ENCODE data around the gene POLQ.
"Not testable (repeated sequence)": the region's sequence is repeated elsewhere in the genome, so short reads cannot be mapped to it uniquely, and the experiment has no call there.

Gene POLQ

DNA sequence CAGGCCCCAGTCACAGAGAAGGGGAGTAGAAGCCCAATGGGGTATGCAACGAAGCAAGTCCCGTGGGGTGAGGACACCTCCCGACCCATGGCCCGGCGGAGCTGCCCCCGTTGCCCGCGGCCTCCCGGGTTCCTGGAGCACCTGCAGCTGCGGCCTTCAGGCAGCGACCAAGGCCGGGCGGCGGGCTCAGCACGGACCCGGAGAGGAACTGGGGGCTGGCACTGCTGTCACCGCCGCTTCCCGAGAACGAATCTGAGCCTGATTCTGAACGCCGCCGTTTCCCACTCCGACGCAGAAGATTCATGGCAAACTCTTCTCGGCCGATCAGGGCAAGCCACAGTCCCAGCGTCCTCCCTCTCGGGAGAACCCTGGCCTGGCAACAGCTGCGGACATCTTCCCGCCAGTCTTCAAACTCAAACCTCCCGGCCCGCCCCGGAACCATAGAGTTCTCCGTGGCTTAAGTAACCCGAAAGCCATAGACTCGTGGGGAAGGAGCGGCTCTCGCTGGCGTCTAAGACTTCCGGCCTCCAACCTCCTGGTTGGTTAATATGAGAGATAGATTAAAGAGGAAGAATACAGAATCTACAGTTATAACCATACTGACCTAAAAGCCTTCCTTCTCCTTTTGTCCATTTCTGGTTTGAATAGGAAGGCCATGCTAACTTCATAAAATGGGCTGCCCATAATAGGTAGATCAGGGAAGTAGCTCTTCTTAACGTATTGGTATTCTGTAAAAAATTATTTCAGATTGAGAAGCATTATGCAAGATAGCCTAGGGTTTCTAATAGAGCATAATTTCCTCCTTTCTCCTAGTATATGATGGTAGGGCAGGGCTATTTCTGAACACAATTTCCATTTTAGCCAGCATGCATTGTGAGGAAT, at the start of gene POLQ:
POLQ (minus strand) TSS at position 415 of the 882 bp plus-strand sequence; CDS start at position 304, 111 bp downstream.
- peak; percentile 87 for DNase-seq

DNA sequence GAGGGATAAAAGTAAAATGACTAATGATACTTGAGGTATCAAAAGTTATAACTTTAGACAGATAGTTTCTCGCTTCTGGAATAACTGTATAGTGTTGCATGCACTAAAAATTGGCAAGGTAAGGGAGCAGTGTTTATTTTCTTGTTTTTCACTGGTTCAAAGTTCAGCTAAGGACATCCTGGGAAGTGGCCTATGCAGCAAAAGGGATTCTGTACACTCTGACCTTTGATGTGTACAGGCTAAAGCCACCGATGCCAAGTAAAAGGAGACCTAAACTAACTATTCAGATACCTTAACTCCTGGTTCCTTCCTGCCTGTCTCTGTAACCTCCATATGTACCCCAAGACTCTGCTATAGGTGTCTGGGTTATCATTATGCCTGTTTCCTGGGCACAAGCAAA, 49.1 kb upstream of the POLQ start:
- no peak for DNase-seq

- DNase-seq = not testable (repeated sequence)
These were observed 48.0 kb upstream of the POLQ start for GRCh38 chr3:121593806-121594205.

DNA sequence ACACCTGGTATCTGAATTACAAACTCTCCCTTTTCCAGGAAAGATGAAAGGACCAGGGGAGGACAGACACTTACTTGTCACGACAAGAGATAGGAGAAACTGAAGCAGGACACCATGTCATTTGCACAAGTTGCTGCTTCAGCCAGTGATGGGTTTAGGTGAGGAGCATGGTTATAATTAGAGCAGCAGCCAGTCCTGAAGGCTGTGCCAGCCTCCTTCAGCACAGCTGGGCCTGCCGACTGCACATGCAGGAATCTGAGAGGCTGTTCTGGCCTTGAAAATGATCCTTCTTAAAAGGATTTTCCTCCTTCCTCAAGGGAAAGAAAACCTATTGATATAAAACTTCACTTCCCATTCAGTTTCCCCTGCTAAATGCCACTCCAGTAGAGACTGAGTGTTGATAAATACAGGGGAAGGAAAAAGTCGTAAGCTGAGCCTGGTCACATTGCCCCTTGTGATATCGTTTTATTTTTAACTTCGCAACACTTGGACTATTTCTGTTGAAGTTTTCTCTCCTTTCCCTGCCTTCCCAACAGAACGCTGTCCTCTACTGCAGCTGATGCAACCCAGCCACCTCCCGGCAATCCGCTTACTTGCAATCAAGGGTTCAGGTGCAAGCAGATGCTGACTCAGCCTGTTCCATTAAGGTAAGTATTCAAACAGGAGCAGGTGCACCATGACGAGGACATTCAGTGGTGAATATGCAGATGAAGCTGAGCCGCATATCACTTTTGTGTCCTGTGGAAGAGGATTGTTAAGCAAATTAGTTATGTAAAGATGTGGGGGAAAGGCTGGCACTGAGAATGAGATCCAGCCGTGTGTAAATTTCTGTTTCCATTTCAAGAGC, 47.3 kb upstream of the POLQ start, which contains the start of gene FBXO40:
FBXO40 (plus strand) TSS at position 524 of the 847 bp plus-strand sequence. CDS start 27,197 bp downstream, outside the sequence.
- no peak for DNase-seq

- DNase-seq = no peak
These were observed 38.6 kb upstream of the POLQ start for GRCh38 chr3:121584418-121584817.

DNA sequence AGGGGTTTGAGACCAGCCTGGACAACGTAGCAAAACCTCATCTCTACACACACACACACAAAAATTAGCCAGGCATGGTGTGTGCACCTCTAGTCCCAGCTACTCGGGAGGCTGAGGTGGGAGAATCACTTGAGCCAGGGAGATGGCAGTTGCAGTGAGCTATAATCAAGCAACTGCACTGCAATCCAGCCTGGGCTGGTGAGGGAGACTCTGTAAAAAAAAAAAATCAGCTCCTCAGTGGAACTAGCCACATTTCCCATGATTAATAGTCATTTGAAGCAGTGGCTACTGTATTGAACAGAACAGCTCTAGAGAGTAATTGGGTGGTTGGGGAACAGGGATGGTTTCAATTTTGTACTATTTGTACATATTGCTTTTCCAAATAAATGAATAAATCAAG, 35.9 kb upstream of the POLQ start:
- DNase-seq = no peak

DNA sequence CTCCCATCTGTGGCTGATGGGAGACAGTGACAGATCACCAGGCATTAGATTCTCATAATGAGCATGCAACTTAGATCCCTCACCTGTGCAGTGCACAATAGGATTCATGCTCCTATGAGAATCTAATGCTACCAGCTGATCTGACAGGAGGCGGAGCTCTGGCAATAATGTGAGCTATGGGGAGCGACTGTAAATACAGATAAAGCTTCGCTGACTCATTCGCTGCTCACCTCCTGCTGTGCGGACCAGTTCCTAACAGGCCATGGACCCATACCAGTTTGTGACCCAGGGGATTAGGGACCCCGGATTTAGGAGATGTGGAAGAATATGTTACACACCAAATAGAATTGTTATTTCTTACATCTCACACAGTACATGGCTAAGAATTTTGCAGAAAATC, 28.7 kb upstream of the POLQ start:
- DNase-seq = no peak

DNA sequence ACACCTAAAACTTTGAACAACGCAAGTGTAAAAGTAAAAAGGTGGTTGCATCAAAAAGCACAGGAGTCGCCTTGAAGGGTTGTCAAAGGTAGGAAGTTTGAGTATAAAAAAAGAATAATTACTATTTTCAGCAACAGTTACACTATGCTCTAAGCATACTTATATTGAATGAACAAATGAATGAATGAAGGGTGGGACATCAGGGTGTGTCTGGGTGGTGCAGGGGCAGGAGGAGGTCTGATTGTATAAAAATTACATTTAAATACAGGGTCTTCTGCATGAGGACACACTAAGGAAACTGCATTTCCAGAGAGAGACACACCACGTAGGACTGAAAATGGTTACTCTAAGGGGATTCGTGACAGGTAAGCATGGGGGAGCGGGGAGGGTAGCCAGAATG, 21.9 kb upstream of the POLQ start, which contains the start of gene ARGFX:
ARGFX (plus strand) TSS at position 301 of the 400 bp plus-strand sequence. CDS start 2,765 bp downstream, outside the sequence.
- no peak for DNase-seq

GRCh38 chr3:121566773-121567172, 21.0 kb upstream of the POLQ start:
- DNase-seq = no peak

- DNase-seq = no peak
These were observed 16.4 kb upstream of the POLQ start for GRCh38 chr3:121562148-121562547.

DNA sequence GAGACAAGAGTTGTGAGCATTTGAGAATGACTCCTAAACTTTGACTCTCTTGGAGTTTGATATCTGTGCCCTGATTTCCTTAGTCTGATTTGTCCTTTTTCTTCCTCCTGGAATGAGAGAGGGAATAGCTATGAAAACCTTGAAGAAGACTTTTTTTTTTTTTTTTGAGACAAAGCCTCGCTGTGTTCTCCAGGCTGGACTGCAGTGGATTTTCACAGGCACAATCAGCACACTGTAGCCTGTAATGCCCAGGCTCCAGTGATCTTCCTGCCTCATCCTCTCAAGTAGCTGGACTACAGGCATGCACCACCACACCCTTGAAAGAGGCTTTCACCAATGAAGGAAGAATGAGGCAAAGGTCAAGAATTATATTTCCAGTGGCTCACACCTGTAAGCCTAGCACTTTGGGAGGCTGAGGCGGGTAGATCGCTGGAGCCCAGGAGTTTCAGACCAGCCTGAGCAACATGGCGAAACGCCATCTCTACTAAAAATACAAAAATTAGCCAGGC, 11.7 kb upstream of the POLQ start:
- DNase-seq = no peak

GRCh38 chr3:121552797-121553196, 7.0 kb upstream of the POLQ start:
- no peak for DNase-seq

DNA sequence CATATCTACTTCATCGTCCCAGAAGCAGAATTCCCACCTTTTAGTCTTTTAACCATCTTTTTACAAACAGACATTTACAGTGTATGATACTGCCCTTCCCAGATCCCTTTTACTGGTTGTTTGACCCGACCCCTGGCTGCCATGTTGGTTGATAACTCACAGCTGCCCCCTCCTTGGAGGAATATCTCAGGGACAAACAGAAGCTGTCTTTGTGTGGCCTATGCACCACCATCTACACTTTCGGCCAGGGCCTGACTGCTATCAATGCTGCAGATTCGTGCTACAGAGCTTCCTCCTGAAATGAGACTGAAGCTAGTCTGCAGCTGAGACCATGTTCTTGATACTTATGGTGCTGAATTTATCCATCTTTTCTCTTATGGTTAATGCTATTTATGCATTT, 6.6 kb upstream of the POLQ start:
- DNase-seq = no peak

DNA sequence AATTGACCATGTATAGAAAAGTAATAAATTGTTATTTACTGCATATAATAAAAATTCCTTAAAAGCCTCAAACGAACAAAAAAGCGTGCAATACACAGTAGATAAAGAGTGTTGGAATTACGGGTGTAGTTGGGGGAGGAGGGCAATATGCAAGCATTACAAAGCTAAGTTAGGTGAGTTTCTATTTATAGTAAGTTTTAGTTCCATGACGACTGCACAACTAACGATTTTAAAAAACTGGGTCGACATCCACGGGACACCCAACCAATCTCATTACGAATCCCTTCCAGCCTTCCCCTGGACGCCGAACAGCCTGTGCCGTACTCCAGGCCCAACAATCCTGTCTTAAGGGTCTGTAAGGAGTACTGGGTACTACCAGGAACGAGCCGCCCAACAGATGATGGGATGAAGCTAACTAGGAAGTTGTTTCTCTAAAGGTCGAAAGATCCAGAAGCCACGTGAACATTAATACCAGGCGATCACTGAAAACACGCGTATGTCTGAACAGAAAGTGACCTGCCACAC, 677 bp downstream of the POLQ start:
- no peak for DNase-seq

- no peak for DNase-seq
These were observed 2.9 kb downstream of the POLQ start for GRCh38 chr3:121542924-121543323.

DNA sequence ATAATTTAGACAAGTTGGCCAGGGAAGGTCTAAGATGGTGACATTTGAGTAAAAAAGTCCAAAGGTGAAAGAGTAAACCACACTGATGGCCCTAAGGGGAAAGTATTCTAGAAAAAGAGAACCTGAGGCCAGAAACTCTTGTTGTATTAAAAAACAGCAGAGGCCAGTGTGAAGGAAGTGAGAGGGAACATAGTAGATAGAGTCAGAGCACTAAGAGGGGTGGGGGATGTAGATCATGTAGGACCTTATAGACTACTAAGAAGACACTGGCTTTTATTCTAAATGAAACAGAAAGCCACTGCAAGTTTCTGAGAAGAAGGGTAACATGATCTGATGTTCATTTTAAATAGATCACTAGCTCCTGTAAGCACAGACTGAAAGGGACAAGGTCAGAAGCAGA, 14.5 kb downstream of the POLQ start:
- no peak for DNase-seq

DNA sequence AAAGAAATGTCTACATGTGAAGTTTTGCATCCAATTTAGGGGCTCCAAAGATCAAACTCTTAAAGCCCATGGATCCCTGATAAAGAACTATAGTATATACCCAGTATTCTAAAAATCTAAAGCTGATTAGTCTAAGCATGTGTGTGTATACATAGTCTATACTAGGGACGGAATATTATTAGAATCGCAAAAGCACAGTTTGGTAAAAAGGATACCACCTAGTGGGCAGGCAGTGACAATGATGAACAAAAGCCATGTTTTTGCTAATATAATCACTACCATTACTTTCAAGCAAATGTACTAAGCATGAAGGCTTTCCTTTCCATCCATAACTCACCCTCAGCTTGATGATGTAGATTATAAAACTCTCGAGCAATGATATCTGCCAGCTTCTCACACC, 16.5 kb downstream of the POLQ start:
- peak; percentile 27 for DNase-seq

- DNase-seq = no peak
These were observed 25.3 kb downstream of the POLQ start for GRCh38 chr3:121520510-121520909.

GRCh38 chr3:121517953-121518655, 27.7 kb downstream of the POLQ start:
- no peak for DNase-seq

- no peak for DNase-seq
These were observed 29.9 kb downstream of the POLQ start for GRCh38 chr3:121515862-121516261.

DNA sequence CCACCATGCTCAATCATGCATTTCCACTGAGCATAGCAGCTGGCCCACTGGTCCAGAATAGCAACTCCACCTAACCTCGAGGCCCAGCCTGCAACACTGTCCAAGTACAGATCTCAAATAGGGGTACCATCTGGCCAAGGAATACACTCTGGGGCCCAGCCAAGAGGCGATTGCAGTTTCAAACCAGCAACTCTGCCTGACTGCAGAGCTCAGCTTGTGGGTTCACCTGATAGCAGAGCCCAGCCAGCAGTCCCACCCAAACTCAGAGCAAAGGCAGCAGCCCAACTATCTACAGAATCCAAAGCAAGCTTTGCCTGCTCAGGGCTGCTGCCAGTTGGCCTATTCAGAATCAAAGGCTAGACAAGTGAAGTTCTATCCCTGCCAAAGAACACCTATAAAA, 30.5 kb downstream of the POLQ start:
- DNase-seq = peak; percentile 44

GRCh38 chr3:121514496-121514895, 31.3 kb downstream of the POLQ start:
- no peak for DNase-seq

DNA sequence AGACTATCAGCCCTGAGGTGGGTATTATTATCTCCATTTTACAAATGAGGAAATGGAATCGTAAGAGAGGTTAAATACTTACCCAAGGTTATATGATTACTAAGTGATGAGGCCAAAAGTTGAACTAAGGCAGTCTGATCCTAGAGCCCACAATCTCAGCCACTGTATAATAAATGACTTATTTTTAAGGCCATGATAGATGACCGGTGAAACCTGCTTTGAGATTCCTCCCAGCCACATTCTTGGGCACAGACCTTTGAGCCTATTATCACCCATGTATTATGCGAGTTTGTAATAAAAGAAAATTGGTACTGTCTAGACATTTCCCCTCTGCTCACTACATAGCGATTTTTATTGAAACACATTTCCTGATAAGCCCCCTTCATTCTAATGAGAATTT, 37.4 kb downstream of the POLQ start:
- no peak for DNase-seq

Data from NCI-H1694 treated with DMSO at 0.1 percent for 48 hours (cell line).